SK-N-SH (cell line): ENCODE results near the gene CNTROB. TPM values are rescaled to one million over a fixed set of nuclear protein-coding genes. Genes with fewer than 3 reads are reported as not detected.

Source experiments
- CTCF ChIA-PET: fragments of 300-600, 350-600 bp; formaldehyde crosslinking; extraction: SDS; loops from one replicate; lab custom pipeline; 2021; lab: Yijun Ruan, JAX
- POLR2A ChIA-PET: fragments of 350-600 bp; sonication (Branson Sonifier 250); formaldehyde crosslinking; extraction: SDS; loops from one replicate; lab custom pipeline; 2020; ENCODE audit warnings: antibody characterized with exemption, inconsistent platforms; lab: Yijun Ruan, JAX
- DNase-seq: peaks from one replicate; pipeline ENCODE4 v3.0.0; 2012
- H2AFZ ChIP-seq: fragments of 200-600 bp; sonication (generic); 2 replicates; pipeline ENCODE4 v1.8.1; 2016; ENCODE audit warnings: antibody characterized with exemption, mild to moderate bottlenecking, low read depth
- H3F3A ChIP-seq: fragments of 200-600 bp; sonication (generic); replicated peaks from 2 replicates; pipeline ENCODE3; 2016; ENCODE audit warnings: antibody characterized with exemption, mild to moderate bottlenecking; ENCODE audit not compliant: insufficient read depth
- H3K27ac ChIP-seq, 2 experiments: fragments of 200-500 bp in 1 of 2; fragments of 200-600 bp in 1 of 2; sonication (Bioruptor generic) in 1 of 2; sonication (generic), shearing (Covaris generic) in 1 of 2; 2 replicates each; pipeline versions ENCODE4 v1.5.1 to v1.6.1; 2014 to 2016; ENCODE audit warnings: low read depth in 2 of 2, inconsistent platforms in 1 of 2, low read length in 1 of 2, mild to moderate bottlenecking in 1 of 2, mixed read lengths in 1 of 2
- H3K27me3 ChIP-seq: fragments of 200-600 bp; sonication (generic), shearing (Covaris generic); 2 replicates; pipeline ENCODE4 v1.6.1; 2016; ENCODE audit warnings: mixed run types; ENCODE audit not compliant: insufficient read depth
- H3K36me3 ChIP-seq, 2 experiments: fragments of 200-500 bp in 1 of 2; fragments of 200-600 bp in 1 of 2; sonication (Bioruptor generic) in 1 of 2; sonication (generic) in 1 of 2; replicated peaks in 1 of 2; 2 replicates each; pipeline versions ENCODE3 to v1.5.1; 2014 to 2016; ENCODE audit warnings: low read length in 1 of 2, mild to moderate bottlenecking in 1 of 2; ENCODE audit not compliant: insufficient read depth in 2 of 2, control insufficient read depth in 1 of 2
- H3K4me1 ChIP-seq, 2 experiments: fragments of 200-500 bp in 1 of 2; fragments of 200-600 bp in 1 of 2; sonication (Bioruptor generic) in 1 of 2; sonication (generic), shearing (Covaris generic) in 1 of 2; 2 replicates each; pipeline versions ENCODE4 v1.5.1 to v1.6.1; 2014 to 2016; ENCODE audit warnings: low read depth in 1 of 2, low read length in 1 of 2, mixed run types in 1 of 2; ENCODE audit not compliant: insufficient read depth in 2 of 2, control insufficient read depth in 1 of 2
- H3K4me2 ChIP-seq: fragments of 200-600 bp; sonication (generic), shearing (Covaris generic); 2 replicates; pipeline ENCODE4 v1.6.1; 2017; ENCODE audit warnings: mixed run types
- H3K4me3 ChIP-seq, 2 experiments: fragments of 200-500 bp in 1 of 2; fragments of 200-600 bp in 1 of 2; sonication (Bioruptor generic) in 1 of 2; sonication (generic), shearing (Covaris generic) in 1 of 2; 2 replicates each; pipeline versions ENCODE4 v1.5.1 to v1.8.1; 2014 to 2016; ENCODE audit warnings: low read depth in 2 of 2, inconsistent platforms in 1 of 2, low read length in 1 of 2, mild to moderate bottlenecking in 1 of 2, mixed read lengths in 1 of 2, moderate library complexity in 1 of 2
- H3K79me2 ChIP-seq: fragments of 200-600 bp; sonication (generic); 2 replicates; pipeline ENCODE4 v1.8.1; 2017; ENCODE audit warnings: mild to moderate bottlenecking; ENCODE audit not compliant: insufficient read depth
- H3K9ac ChIP-seq: fragments of 200-600 bp; sonication (generic); 2 replicates; pipeline ENCODE4 v1.6.1; 2017; ENCODE audit warnings: mixed run types
- H3K9me2 ChIP-seq: fragments of 200-600 bp; sonication (generic); 2 replicates; pipeline ENCODE4 v1.6.1; 2017; ENCODE audit warnings: mixed run types
- H3K9me3 ChIP-seq: fragments of 200-600 bp; sonication (generic); 2 replicates; pipeline ENCODE4 v1.6.1; 2017; ENCODE audit warnings: mixed run types, mild to moderate bottlenecking, moderate library complexity
- H4K20me1 ChIP-seq: fragments of 200-600 bp; sonication (generic); 2 replicates; pipeline ENCODE4 v1.6.1; 2017; ENCODE audit warnings: mild to moderate bottlenecking, mixed run types; ENCODE audit not compliant: insufficient read depth
- CTCF ChIP-seq: fragments of 200-600 bp; sonication (generic); IDR thresholded peaks from 2 replicates; pipeline ENCODE4 v1.6.1; 2017; ENCODE audit warnings: antibody characterized with exemption, mild to moderate bottlenecking, moderate library complexity
- JUND ChIP-seq: IDR thresholded peaks from 2 replicates; pipeline ENCODE4 v1.4.0; 2012
- NFIC ChIP-seq: IDR thresholded peaks from 2 replicates; pipeline ENCODE4 v1.4.0; 2012; ENCODE audit warnings: borderline replicate concordance
- NRF1 ChIP-seq: IDR thresholded peaks from 2 replicates; pipeline ENCODE4 v1.6.1; 2012; ENCODE audit warnings: low read depth, mild to moderate bottlenecking, low read length
- RAD21 ChIP-seq: IDR thresholded peaks from 2 replicates; pipeline ENCODE4 v1.6.1; 2012; ENCODE audit warnings: mild to moderate bottlenecking, low read length
- RFX5 ChIP-seq: IDR thresholded peaks from 2 replicates; pipeline ENCODE4 v1.6.1; 2012; ENCODE audit warnings: mild to moderate bottlenecking, improper control_type of control experiment, low read length
- SIN3A ChIP-seq: IDR thresholded peaks from 2 replicates; pipeline ENCODE4 v1.6.1; 2012; ENCODE audit warnings: low read depth, mild to moderate bottlenecking, low read length, moderate library complexity, borderline replicate concordance
- USF2 ChIP-seq: fragments of 150-350 bp; IDR thresholded peaks from 2 replicates; pipeline ENCODE4 v1.6.1; 2017; ENCODE audit warnings: antibody characterized with exemption, low read length, low read depth, borderline replicate concordance
- WGBS: methylation state at CpG from one replicate; pipeline ENCODE4 v1.1.6; 2017; ENCODE audit warnings: low lambda C conversion rate; 5-methylcytosine and 5-hydroxymethylcytosine counted together
- polyA plus RNA-seq, 3 experiments: library from polyadenylated mRNA; depleted of rRNA; stranded (reverse); fragments of >200 nt; gene quantifications; 2 replicates each; pipeline ENCODE4 v1.2.3, GENCODE V29; 2012
- TF ChIP-seq, protein P1 (sequence below): fragments of 150-350 bp; IDR thresholded peaks from 2 replicates; pipeline ENCODE4 v1.6.1; 2016; ENCODE audit warnings: mild to moderate bottlenecking, low read depth, low read length
- TF ChIP-seq, protein P2 (sequence below): IDR thresholded peaks from 2 replicates; pipeline ENCODE4; 2012

Gene CNTROB
- polyA plus RNA-seq, 1 of the 3 experiments (the other 2 are of a cell fraction), result 26.3 TPM

DNA sequence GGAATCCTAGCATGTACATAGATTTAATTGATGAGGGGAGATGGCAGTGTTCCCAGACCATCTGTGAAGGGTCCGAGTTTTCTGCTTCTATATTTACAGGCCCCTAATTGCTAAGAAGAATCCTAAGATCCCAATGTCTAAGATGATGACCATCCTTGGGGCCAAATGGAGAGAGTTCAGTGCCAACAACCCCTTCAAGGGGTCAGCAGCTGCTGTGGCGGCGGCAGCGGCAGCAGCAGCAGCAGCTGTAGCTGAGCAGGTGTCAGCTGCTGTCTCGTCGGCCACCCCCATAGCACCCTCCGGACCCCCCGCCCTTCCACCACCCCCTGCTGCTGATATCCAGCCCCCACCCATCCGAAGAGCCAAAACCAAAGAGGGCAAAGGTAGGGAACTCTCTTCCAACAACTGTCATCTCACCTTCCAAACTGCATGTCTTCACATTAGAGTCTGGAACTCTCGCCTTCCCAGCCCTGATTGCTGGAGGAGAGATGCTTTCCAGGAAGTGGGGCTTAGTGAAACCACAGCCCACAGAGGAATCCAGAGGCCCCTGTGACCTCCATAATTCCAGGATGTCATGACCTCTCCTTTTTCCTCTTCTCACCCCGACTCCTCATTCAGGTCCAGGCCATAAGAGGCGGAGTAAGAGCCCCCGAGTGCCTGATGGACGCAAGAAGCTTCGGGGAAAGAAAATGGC lies 38.7 kb upstream of the CNTROB start (continued):
- TF ChIP-seq CTCF, result no peak
- no peak for TF ChIP-seq RFX5
- no peak for TF ChIP-seq SIN3A
- no peak for TF ChIP-seq NRF1
- TF ChIP-seq, all 33 proteins: peak for 0

- WGBS, result 90% methylated on average over 9 of the region's 9 CpGs
- peaks cover 64 to 81% of the 10 kb centered on the region in 2 experiments for H3K36me3 ChIP-seq
- H3K27me3 ChIP-seq, result no peaks in the 10 kb centered on the region
- ChIA-PET POLR2A (no interaction called here), CTCF (interaction anchor here (3.5 to 9.4 kb wide), 2 partner anchors 31 to 32 kb away, joined by 13 to 143 read pairs; no protein-coding TSS in a partner anchor)
- H3K4me1 ChIP-seq, result peaks cover 7 to 9% of the 10 kb centered on the region in 2 experiments; a peak in 3 of 4 replicates
- DNase-seq, result no peak
- no peaks in the 10 kb centered on the region for H3F3A ChIP-seq
- H4K20me1 ChIP-seq, result peaks cover 3% of the 10 kb centered on the region; the same call in 1 of the 2 replicates
- no peak overlapping the region for H2AFZ ChIP-seq
- TF ChIP-seq USF2, result no peak
- TF ChIP-seq, protein P1, sequence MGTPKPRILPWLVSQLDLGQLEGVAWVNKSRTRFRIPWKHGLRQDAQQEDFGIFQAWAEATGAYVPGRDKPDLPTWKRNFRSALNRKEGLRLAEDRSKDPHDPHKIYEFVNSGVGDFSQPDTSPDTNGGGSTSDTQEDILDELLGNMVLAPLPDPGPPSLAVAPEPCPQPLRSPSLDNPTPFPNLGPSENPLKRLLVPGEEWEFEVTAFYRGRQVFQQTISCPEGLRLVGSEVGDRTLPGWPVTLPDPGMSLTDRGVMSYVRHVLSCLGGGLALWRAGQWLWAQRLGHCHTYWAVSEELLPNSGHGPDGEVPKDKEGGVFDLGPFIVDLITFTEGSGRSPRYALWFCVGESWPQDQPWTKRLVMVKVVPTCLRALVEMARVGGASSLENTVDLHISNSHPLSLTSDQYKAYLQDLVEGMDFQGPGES, result no peak
- TF ChIP-seq JUND, result no peak
- no peak for TF ChIP-seq RAD21
- TF ChIP-seq, protein P2, sequence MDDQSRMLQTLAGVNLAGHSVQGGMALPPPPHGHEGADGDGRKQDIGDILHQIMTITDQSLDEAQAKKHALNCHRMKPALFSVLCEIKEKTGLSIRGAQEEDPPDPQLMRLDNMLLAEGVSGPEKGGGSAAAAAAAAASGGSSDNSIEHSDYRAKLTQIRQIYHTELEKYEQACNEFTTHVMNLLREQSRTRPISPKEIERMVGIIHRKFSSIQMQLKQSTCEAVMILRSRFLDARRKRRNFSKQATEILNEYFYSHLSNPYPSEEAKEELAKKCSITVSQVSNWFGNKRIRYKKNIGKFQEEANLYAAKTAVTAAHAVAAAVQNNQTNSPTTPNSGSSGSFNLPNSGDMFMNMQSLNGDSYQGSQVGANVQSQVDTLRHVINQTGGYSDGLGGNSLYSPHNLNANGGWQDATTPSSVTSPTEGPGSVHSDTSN, result no peak
- TF ChIP-seq NFIC, result no peak
- no peak overlapping the region for H3K9ac ChIP-seq
- H3K4me3 ChIP-seq, result no peak overlapping the region
- no peak overlapping the region for H3K4me2 ChIP-seq
- H3K9me3 ChIP-seq, result no peaks in the 10 kb centered on the region
- H3K27ac ChIP-seq, result no peak overlapping the region
- H3K9me2 ChIP-seq, result no peaks in the 10 kb centered on the region
- H3K79me2 ChIP-seq, result peaks cover 13% of the 10 kb centered on the region
Measured at GRCh38 chr17:7894226-7894625, 37.8 kb upstream of the CNTROB start.
